Fibroblast of mammary gland (primary cell): ENCODE measurements around the gene TNFRSF17.

Source experiments
- DNase-seq: peaks from one replicate; pipeline ENCODE4 v3.0.0-alpha.2; 2010; ENCODE audit warnings: low read depth
- H3K4me3 ChIP-seq: 2 replicates; pipeline ENCODE4 v1.5.1; 2011; ENCODE audit warnings: low read depth, mild to moderate bottlenecking, low read length, moderate library complexity; ENCODE audit not compliant: control insufficient read depth
- CTCF ChIP-seq: conservative IDR thresholded peaks from 2 replicates; pipeline ENCODE4 v1.5.1; 2011; ENCODE audit warnings: low read depth, low read length, inconsistent platforms; ENCODE audit not compliant: control insufficient read depth, insufficient read depth

The TNFRSF17 gene

GRCh38 chr16:11986521-11987057 lies 21.6 kb downstream of the TNFRSF17 start:
- no peak for TF ChIP-seq CTCF
- no peak overlapping the region for H3K4me3 ChIP-seq
- DNase-seq = peak; percentile 85

- no peak for DNase-seq
- TF ChIP-seq CTCF = no peak
- H3K4me3 ChIP-seq = no peak overlapping the region
Measured at GRCh38 chr16:11988258-11988978, 23.4 kb downstream of the TNFRSF17 start.

GRCh38 chr16:11990702-11991390 lies 25.8 kb downstream of the TNFRSF17 start:
- no peak for TF ChIP-seq CTCF

GRCh38 chr16:11992008-11992584 lies 27.1 kb downstream of the TNFRSF17 start:
- TF ChIP-seq CTCF = no peak
- no peak overlapping the region for H3K4me3 ChIP-seq
- no peak for DNase-seq

More at GRCh38 chr16:11990702-11991390, 25.8 kb downstream of the TNFRSF17 start:
- no peak overlapping the region for H3K4me3 ChIP-seq
- no peak for DNase-seq

GRCh38 chr16:11992586-11993524 lies 27.8 kb downstream of the TNFRSF17 start:
- no peak for TF ChIP-seq CTCF

More at GRCh38 chr16:11992586-11993524, 27.8 kb downstream of the TNFRSF17 start:
- no peak overlapping the region for H3K4me3 ChIP-seq
- DNase-seq = no peak
